ENCODE measurements around the gene GRHPR. TPM values are rescaled to one million over a fixed set of nuclear protein-coding genes. Genes with fewer than 3 reads are reported as not detected.

The GRHPR gene
- total and polyA plus RNA-seq, 2 donors from 2014 or later, result 101 to 257 TPM

DNA sequence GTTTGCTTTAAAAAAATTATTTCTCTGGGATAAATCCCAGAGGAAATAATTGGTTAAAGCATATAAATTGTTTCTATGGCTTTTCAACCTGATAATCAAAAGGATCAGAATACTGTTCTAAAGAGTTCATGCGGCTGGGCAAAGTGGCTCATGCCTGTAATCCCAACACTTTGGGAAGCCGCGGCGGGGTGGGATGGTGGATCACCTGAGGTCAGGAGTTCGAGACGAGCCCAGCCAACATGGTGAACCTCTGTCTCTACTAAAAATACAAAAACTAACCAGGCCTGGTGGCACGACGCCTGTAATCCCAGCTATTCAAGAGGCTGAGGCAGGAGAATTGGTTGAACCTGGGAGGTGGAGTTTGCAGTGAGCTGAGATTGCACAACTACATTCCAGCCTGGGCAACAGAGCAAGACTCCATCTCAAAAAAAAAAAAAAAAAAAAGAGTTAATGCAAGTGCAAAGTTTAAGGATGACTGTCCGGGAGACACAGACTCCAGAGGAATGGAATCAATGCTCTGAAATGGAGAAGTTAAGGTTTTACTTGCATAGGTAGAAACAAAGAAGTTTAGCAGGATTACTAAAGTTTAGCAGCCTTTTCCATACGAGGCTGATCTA is 16.6 kb upstream of the GRHPR start:
- Histone ChIP-seq H3K9me3 (ENCODE audit: control insufficient read depth in 2 of 3, insufficient read depth in 1 of 3, low read length in 3 of 3) (no peaks in the 10 kb centered on the region), H3K4me1 (ENCODE audit: control insufficient read depth in 2 of 3, insufficient read depth in 2 of 3, low read depth in 1 of 3, low read length in 3 of 3) (peaks cover 0 to 2% (median 0%) of the 10 kb centered on the region in 3 donors), H3K9ac (ENCODE audit: low read length in 3 of 3) (no peak overlapping the region), H3K27me3 (ENCODE audit: control insufficient read depth, insufficient read depth, low read length) (no peaks in the 10 kb centered on the region), H3K27ac (ENCODE audit: low read depth in 2 of 2, low read length in 2 of 2) (no peak overlapping the region), H3K36me3 (ENCODE audit: control insufficient read depth in 2 of 3, insufficient read depth in 3 of 3, low read length in 3 of 3) (no peaks in the 10 kb centered on the region), H3K4me3 (ENCODE audit: low read length in 3 of 3) (no peak overlapping the region)
- FAIRE-seq, result no peak
- intact Hi-C loops (cut with DNase I), result no loop called here
- TF ChIP-seq CTCF (IDR thresholded peaks at IDR 0.05; ENCODE audit: borderline replicate concordance, extremely low read depth, insufficient read depth), result no peak
- DNase-seq, result peak in 1 of 5 donors; percentile 55

DNA sequence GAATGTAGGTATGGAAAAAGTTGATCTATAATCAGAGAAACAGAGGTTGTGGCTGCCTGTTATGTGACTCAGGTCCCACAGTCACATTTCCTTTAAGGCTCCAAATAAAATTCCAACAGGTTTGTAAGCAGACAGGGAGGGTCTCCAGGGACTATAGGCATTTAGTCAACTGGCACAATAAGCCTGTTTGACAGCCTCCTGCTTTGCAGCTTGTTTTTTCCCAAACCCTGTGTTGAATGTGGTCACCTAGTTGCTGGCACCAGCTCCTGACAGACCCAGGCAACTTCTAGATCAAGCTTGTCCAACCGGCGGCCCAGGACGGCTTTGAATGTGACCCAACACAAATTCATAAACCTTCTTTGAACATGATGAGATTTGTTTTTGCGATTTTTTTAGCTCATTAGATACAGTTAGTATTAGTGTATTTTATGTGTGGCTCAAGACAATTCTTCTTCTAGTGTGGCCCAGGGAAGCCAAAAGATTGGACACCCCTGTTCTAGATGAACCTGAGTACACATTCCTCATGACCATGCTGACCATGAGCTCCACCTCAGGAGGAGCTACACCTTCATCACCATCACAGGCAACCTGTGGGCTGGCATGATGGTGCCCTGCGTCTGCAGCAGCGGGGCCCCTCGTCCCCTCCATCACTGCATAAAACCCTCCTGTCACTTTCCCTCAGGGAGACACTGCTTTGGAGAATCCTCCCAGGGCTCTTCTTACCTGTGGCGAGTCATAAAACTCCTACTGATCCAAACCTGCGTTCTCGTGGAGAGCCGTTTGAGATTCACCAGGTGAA is 15.7 kb upstream of the GRHPR start:
- intact Hi-C loops (cut with DNase I), result no loop called here
- Histone ChIP-seq H3K27me3 (ENCODE audit: control insufficient read depth, insufficient read depth, low read length) (no peaks in the 10 kb centered on the region), H3K4me3 (ENCODE audit: low read length in 3 of 3) (no peak overlapping the region), H3K9me3 (ENCODE audit: control insufficient read depth in 2 of 3, insufficient read depth in 1 of 3, low read length in 3 of 3) (no peaks in the 10 kb centered on the region), H3K36me3 (ENCODE audit: control insufficient read depth in 2 of 3, insufficient read depth in 3 of 3, low read length in 3 of 3) (no peaks in the 10 kb centered on the region), H3K27ac (ENCODE audit: low read depth in 2 of 2, low read length in 2 of 2) (no peak overlapping the region), H3K9ac (ENCODE audit: low read length in 3 of 3) (no peak overlapping the region), H3K4me1 (ENCODE audit: control insufficient read depth in 2 of 3, insufficient read depth in 2 of 3, low read depth in 1 of 3, low read length in 3 of 3) (peaks cover 0 to 2% (median 0%) of the 10 kb centered on the region in 3 donors)
- TF ChIP-seq CTCF (IDR thresholded peaks at IDR 0.05; ENCODE audit: borderline replicate concordance, extremely low read depth, insufficient read depth), result no peak
- FAIRE-seq, result no peak
- peak in 1 of 5 donors; percentile 20 for DNase-seq

DNA sequence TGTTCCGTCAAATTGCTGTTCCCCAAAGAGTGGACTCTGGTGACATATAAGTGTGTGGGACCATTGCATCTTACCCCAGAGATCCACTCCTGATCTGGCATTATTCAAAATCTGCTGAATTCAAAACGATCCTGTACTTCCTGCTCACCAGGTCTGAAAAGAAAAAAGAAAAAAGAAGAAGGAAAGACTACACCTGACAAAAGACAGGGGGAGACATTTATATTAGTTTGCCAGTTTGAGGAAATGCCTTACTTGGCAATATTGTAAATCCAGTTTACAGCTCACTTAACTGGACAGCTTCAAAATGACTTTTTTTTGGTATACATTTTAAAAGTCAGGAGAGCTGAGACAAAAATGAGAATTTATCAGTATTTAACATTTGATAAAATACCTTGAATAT is 15.0 kb upstream of the GRHPR start:
- no peak overlapping the region for H3K4me3 ChIP-seq (ENCODE audit: low read length in 3 of 3)
- intact Hi-C loops (cut with DNase I), result no loop called here
- no peaks in the 10 kb centered on the region for H3K27me3 ChIP-seq (ENCODE audit: control insufficient read depth, insufficient read depth, low read length)
- H3K36me3 ChIP-seq (ENCODE audit: control insufficient read depth in 2 of 3, insufficient read depth in 3 of 3, low read length in 3 of 3), result no peaks in the 10 kb centered on the region
- peaks cover 0 to 4% (median 0%) of the 10 kb centered on the region in 3 donors for H3K4me1 ChIP-seq (ENCODE audit: control insufficient read depth in 2 of 3, insufficient read depth in 2 of 3, low read depth in 1 of 3, low read length in 3 of 3)
- no peaks in the 10 kb centered on the region for H3K9me3 ChIP-seq (ENCODE audit: control insufficient read depth in 2 of 3, insufficient read depth in 1 of 3, low read length in 3 of 3)
- DNase-seq (no peak), FAIRE-seq (no peak)
- H3K9ac ChIP-seq (ENCODE audit: low read length in 3 of 3), result no peak overlapping the region
- no peak for TF ChIP-seq CTCF (IDR thresholded peaks at IDR 0.05; ENCODE audit: borderline replicate concordance, extremely low read depth, insufficient read depth)
- H3K27ac ChIP-seq (ENCODE audit: low read depth in 2 of 2, low read length in 2 of 2), result no peak overlapping the region
